Breast epithelium (tissue), 4 donors: ENCODE data around the gene SFXN5. TPM values are rescaled to one million over a fixed set of nuclear protein-coding genes. Genes with fewer than 3 reads are reported as not detected.
A peak's percentile ranks its signal among the peaks of the same experiment; 100 is the strongest.

Experiments
- DNase-seq, 2 donors: peaks; one replicate each; pipeline ENCODE4 v3.0.0-alpha.2; 2019; ENCODE audit warnings: low spot score in 2 of 2
- H3K27ac ChIP-seq, 2 donors: fragments of 200-600 bp; sonication (generic) in 1 of 2; one replicate each; pipeline ENCODE4 v1.5.1; 2016 to 2019; ENCODE audit warnings: mild to moderate bottlenecking in 1 of 2
- H3K27me3 ChIP-seq, 2 donors: fragments of 200-600 bp; sonication (generic) in 1 of 2; one replicate each; pipeline versions ENCODE4 v1.5.1 to v1.6.0; 2017 to 2019; ENCODE audit warnings: control low read depth in 1 of 2, mild to moderate bottlenecking in 1 of 2
- H3K36me3 ChIP-seq: fragments of 200-600 bp; one replicate; pipeline ENCODE4 v1.5.1; 2019
- H3K4me1 ChIP-seq, 2 donors: fragments of 200-600 bp; sonication (generic); one replicate each; pipeline ENCODE4 v1.5.1; 2016 to 2019; ENCODE audit warnings: control low read depth in 1 of 2
- H3K4me3 ChIP-seq, 3 donors: fragments of 200-600 bp; sonication (generic); 1 replicate in 2 of 3; 2 replicates in 1 of 3; pipeline ENCODE4 v1.5.1; 2016 to 2019; ENCODE audit warnings: mild to moderate bottlenecking in 3 of 3, moderate library complexity in 2 of 3
- H3K9me3 ChIP-seq, 2 donors: fragments of 200-600 bp; sonication (generic) in 1 of 2; one replicate each; pipeline ENCODE4 v1.5.1; 2016 to 2019; ENCODE audit warnings: control low read depth in 1 of 2
- CTCF ChIP-seq, 3 donors: fragments of 450-650 bp; IDR thresholded peaks; one replicate each; pipeline ENCODE4 v1.5.1; 2016 to 2017; ENCODE audit warnings: antibody characterized with exemption in 3 of 3, mild to moderate bottlenecking in 3 of 3, moderate library complexity in 3 of 3
- POLR2A ChIP-seq: fragments of 450-650 bp; IDR thresholded peaks from one replicate; pipeline ENCODE4 v1.6.1; 2016; ENCODE audit warnings: antibody characterized with exemption, mild to moderate bottlenecking, moderate library complexity
- POLR2AphosphoS5 ChIP-seq, 3 donors: sonication (generic); formaldehyde crosslinking; IDR thresholded peaks; one replicate each; pipeline ENCODE4 v1.6.1; 2017; ENCODE audit warnings: antibody characterized with exemption in 3 of 3
- intact Hi-C: fragments of 100-400 bp; cut with DNase I; formaldehyde crosslinking; loops from one replicate; pipeline ENCODE4 v1.15.1; 2023; ENCODE audit warnings: low total_unique reads
- total RNA-seq, 3 donors: library from RNA; depleted of rRNA; stranded (reverse); fragments of >200 nt; gene quantifications; one replicate each; pipeline ENCODE4 v1.1.0, GENCODE V29; 2016

Gene SFXN5
- total RNA-seq, 3 donors from 2014 or later, result 6.7 to 19.6 (median 12.8) TPM

DNA sequence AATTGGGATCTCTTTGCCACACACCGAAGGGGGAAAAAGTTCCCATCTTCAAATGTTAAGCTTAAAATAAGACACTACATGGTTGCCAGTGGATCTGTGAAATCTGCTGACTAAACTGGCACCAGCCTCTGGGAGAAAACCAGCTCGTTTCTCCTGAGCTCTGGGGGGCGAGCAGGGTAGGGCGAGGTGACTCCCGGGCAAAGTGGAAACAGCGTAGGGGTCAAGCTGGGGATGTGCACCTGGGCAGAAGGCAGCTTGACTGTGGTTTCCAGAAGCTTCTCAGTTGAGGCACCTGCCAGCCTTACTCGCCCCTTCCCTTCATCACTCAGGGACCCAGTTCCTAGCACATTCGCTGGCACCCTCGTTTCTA, 62.8 kb downstream of the SFXN5 start:
- TF ChIP-seq CTCF (IDR thresholded peaks at IDR 0.05) (no peak), POLR2AphosphoS5 (IDR thresholded peaks at IDR 0.05) (no peak), POLR2A (no peak)
- DNase-seq, result peak in 1 of 2 donors; percentile 1
- Histone ChIP-seq H3K4me3 (no peak overlapping the region), H3K27ac (no peak overlapping the region), H3K36me3 (no peaks in the 10 kb centered on the region), H3K4me1 (no peaks in the 10 kb centered on the region), H3K27me3 (no peaks in the 10 kb centered on the region), H3K9me3 (no peaks in the 10 kb centered on the region)
- intact Hi-C loops, result no loop called here

DNA sequence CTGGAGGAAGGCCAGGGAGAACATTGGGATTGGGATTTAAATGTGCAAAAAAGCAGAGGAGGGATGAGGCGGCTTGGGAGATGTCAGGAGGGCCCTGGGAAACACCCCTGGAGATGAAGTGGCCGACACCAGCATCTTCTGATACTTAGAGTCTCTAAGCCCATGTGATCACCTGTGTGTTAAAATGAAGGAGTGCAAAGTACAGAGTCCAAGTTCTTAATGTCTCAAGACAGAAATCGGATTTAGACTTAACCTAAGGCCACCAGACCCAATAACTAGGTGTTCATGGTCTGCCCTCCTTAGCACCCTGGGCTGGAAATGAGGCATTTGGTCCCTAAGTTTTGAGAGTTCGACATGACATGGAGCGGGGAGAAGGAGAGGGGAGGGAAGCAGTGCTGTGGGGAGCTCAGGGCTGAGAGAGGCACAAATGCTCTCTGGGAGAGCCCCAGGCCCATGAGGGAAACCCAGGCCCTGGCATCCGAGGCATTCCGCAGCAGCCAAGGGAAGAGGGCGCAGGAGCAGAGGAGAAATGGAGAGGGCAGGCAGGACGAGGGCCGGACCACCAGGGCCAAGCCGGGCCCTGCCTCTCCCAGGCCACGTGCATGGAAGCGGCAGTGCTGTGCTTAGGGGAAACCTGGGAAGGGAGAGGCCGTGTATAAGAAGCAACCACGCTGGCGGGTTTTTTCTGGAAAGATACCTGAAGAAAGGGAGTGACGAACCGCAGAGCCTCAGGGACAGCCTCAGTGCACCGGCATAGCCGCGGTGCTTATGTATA, 63.3 kb downstream of the SFXN5 start:
- intact Hi-C loops, result loop anchor here (1.0 kb wide), 1 partner anchor 34 kb away; no protein-coding TSS in a partner anchor
- no peaks in the 10 kb centered on the region for H3K4me1 ChIP-seq
- H3K4me3 ChIP-seq, result no peak overlapping the region
- H3K9me3 ChIP-seq, result no peaks in the 10 kb centered on the region
- H3K36me3 ChIP-seq, result no peaks in the 10 kb centered on the region
- H3K27ac ChIP-seq, result no peak overlapping the region
- TF ChIP-seq POLR2AphosphoS5 (IDR thresholded peaks at IDR 0.05) (no peak), CTCF (IDR thresholded peaks at IDR 0.05) (no peak), POLR2A (no peak)
- no peaks in the 10 kb centered on the region for H3K27me3 ChIP-seq
- peak; percentile 3 to 30 for DNase-seq

DNA sequence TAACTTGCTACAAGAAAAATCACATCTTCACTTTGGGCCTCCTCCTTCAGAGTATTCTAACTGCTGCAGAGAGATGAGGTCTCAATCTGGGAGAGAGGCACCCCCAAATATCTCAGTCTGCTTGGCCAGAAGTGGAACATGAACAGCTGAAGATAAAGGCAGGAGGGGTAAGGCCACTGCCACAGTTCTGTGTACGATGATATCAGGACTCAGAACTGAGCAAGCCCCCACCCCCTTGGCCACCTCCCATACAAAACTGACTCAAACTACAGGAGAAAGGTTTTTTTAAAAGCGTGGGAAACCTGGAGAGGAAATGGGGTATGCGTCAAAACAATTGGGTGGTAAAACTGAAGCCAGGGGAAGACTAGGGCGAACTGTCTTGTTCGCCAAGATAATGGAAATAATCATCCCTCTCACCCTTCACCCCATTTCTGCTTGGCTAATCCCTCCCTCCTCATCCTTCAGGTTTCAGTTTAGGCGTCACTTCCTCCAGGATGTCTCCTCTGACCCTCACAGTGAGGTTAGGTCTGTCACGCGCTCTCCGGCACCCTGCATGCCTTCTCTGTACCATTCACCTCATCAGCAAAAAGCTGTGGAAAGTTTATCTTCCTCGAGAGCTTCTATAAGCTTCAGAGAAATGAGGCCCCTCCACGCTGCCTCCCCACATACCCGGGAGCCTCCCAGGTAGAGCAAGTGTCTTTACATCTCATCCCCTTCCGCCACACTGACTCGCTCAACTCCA, 64.4 kb downstream of the SFXN5 start:
- DNase-seq, result peak in 1 of 2 donors; percentile 34
- H3K4me3 ChIP-seq, result no peak overlapping the region
- no peak overlapping the region for H3K27ac ChIP-seq
- intact Hi-C loops, result loop anchor here (1.0 kb wide), 1 partner anchor 35 kb away; no protein-coding TSS in a partner anchor
- no peaks in the 10 kb centered on the region for H3K36me3 ChIP-seq
- H3K27me3 ChIP-seq, result no peaks in the 10 kb centered on the region
- no peaks in the 10 kb centered on the region for H3K4me1 ChIP-seq
- TF ChIP-seq POLR2AphosphoS5 (IDR thresholded peaks at IDR 0.05), result no peak
- TF ChIP-seq POLR2A, result no peak
- TF ChIP-seq CTCF (IDR thresholded peaks at IDR 0.05), result no peak
- no peaks in the 10 kb centered on the region for H3K9me3 ChIP-seq

DNA sequence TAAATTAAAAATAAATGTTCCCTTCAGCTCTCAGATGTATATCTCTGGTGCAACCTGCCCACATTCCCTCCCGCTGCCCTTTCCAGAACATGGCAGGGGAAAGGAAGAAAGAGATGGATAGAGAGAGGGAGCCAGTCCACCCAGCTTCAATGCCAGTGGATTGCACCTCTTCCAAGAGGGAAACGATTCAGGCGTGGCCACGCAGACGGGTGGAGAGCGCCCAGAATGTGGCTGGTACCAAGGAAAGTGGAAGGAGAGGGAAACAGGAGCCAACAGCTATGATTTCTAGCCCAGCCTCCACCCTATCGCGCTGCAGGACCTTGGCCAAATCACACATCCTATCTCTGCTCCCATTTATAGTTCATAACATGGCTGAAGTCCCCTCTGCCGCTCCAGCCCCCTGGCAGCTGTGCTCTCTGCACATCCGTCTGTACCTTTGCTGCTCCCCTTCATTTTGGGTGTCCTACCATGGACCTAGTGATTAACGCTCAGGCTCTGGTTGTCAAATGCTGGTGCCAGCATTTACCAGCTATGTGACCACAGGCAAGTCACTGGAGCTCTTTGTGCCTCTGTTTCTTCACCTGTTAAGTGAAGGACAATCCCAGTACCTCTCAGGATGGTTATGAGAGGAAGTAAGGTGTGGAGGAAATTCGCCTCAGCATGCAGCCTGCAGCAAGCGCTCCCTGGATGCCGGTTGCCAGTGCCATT, 66.5 kb downstream of the SFXN5 start:
- Histone ChIP-seq H3K4me3 (no peak overlapping the region), H3K4me1 (no peaks in the 10 kb centered on the region), H3K27ac (no peak overlapping the region), H3K27me3 (no peaks in the 10 kb centered on the region), H3K9me3 (no peaks in the 10 kb centered on the region), H3K36me3 (no peaks in the 10 kb centered on the region)
- TF ChIP-seq CTCF (IDR thresholded peaks at IDR 0.05), result no peak
- TF ChIP-seq POLR2A, result no peak
- TF ChIP-seq POLR2AphosphoS5 (IDR thresholded peaks at IDR 0.05), result no peak
- DNase-seq, result peak in 1 of 2 donors; percentile 9
- intact Hi-C loops, result no loop called here
